Measurements from ENCODE around the gene MYLK. TPM values are rescaled to one million over a fixed set of nuclear protein-coding genes. Genes with fewer than 3 reads are reported as not detected.
"Not testable (repeated sequence)": the region's sequence is repeated elsewhere in the genome, so short reads cannot be mapped to it uniquely, and the experiment has no call there.

MYLK gene
- total RNA-seq, 1 experiment from 2014 or later, result 23.0 TPM

- H3K4me3 Mint-ChIP-seq (ENCODE audit: unreplicated experiment); POLR2A ChIA-PET; BruUV-seq (replicated peaks); H3K4me1 Mint-ChIP-seq (ENCODE audit: low read depth, unreplicated experiment); H3K4me3 ChIP-seq (ENCODE audit: low read depth, low read length); H3K9me3 ChIP-seq; H3K4me1 ChIP-seq; H3K9me3 Mint-ChIP-seq (ENCODE audit: unreplicated experiment); H3K27me3 ChIP-seq (replicated peaks; ENCODE audit: control insufficient read depth, insufficient read depth, low read length); H3K27ac Mint-ChIP-seq (ENCODE audit: unreplicated experiment); H3K36me3 ChIP-seq (ENCODE audit: control insufficient read depth, insufficient read depth, low read length); H3K27me3 Mint-ChIP-seq (ENCODE audit: insufficient read depth, unreplicated experiment); H3K36me3 Mint-ChIP-seq (ENCODE audit: insufficient read depth, unreplicated experiment): not testable (repeated sequence)
- intact Hi-C loops (cut with micrococcal nuclease; ENCODE audit: unreplicated experiment), result loop anchor here (1.0 kb wide), 1 partner anchor 50 kb away; no protein-coding TSS in a partner anchor
- DNase-seq, result peak; percentile 80
- TF ChIP-seq, protein P1, sequence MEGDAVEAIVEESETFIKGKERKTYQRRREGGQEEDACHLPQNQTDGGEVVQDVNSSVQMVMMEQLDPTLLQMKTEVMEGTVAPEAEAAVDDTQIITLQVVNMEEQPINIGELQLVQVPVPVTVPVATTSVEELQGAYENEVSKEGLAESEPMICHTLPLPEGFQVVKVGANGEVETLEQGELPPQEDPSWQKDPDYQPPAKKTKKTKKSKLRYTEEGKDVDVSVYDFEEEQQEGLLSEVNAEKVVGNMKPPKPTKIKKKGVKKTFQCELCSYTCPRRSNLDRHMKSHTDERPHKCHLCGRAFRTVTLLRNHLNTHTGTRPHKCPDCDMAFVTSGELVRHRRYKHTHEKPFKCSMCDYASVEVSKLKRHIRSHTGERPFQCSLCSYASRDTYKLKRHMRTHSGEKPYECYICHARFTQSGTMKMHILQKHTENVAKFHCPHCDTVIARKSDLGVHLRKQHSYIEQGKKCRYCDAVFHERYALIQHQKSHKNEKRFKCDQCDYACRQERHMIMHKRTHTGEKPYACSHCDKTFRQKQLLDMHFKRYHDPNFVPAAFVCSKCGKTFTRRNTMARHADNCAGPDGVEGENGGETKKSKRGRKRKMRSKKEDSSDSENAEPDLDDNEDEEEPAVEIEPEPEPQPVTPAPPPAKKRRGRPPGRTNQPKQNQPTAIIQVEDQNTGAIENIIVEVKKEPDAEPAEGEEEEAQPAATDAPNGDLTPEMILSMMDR (IDR thresholded peaks at IDR 0.05; ENCODE audit: insufficient read depth in 1 of 2, low read depth in 1 of 2, low read length in 1 of 2, severe bottlenecking in 1 of 2, unreplicated experiment in 1 of 2), result peak; percentile 37 to 70
- CTCF ChIA-PET, result interaction anchor here (0.9 to 2.6 kb wide), 5 partner anchors 9 to 259 kb away, joined by 3 to 39 read pairs (median 5); partner anchors contain the start of gene CCDC14
These were observed 182.1 kb downstream of the MYLK start for GRCh38 chr3:123702057-123702456.

GRCh38 chr3:123700791-123701722 lies 183.1 kb downstream of the MYLK start:
- Mint-ChIP-seq H3K27ac (ENCODE audit: unreplicated experiment) (no peak overlapping the region), H3K9me3 (ENCODE audit: unreplicated experiment) (no peaks in the 10 kb centered on the region), H3K36me3 (ENCODE audit: insufficient read depth, unreplicated experiment) (no peaks in the 10 kb centered on the region), H3K27me3 (ENCODE audit: insufficient read depth, unreplicated experiment) (no peaks in the 10 kb centered on the region), H3K4me1 (ENCODE audit: low read depth, unreplicated experiment) (peaks cover 14% of the 10 kb centered on the region), H3K4me3 (ENCODE audit: unreplicated experiment) (no peak overlapping the region)
- CTCF ChIA-PET, result interaction anchor here (1.1 to 2.6 kb wide), 2 partner anchors 8 to 48 kb away, joined by 4 to 39 read pairs; no protein-coding TSS in a partner anchor
- Histone ChIP-seq H3K27me3 (replicated peaks; ENCODE audit: control insufficient read depth, insufficient read depth, low read length) (no peaks in the 10 kb centered on the region), H3K4me1 (peaks cover 11% of the 10 kb centered on the region), H3K36me3 (ENCODE audit: control insufficient read depth, insufficient read depth, low read length) (no peaks in the 10 kb centered on the region; the same call in 1 of the 2 replicates), H3K9me3 (no peaks in the 10 kb centered on the region), H3K4me3 (ENCODE audit: low read depth, low read length) (no peak overlapping the region)
- POLR2A ChIA-PET, result no interaction called here
- no peak for DNase-seq
- BruUV-seq (replicated peaks), result no TSS peak
- intact Hi-C loops (cut with micrococcal nuclease; ENCODE audit: unreplicated experiment), result no loop called here
- TF ChIP-seq, protein P1 (IDR thresholded peaks at IDR 0.05; ENCODE audit: insufficient read depth in 1 of 2, low read depth in 1 of 2, low read length in 1 of 2, severe bottlenecking in 1 of 2, unreplicated experiment in 1 of 2), result no peak

DNA sequence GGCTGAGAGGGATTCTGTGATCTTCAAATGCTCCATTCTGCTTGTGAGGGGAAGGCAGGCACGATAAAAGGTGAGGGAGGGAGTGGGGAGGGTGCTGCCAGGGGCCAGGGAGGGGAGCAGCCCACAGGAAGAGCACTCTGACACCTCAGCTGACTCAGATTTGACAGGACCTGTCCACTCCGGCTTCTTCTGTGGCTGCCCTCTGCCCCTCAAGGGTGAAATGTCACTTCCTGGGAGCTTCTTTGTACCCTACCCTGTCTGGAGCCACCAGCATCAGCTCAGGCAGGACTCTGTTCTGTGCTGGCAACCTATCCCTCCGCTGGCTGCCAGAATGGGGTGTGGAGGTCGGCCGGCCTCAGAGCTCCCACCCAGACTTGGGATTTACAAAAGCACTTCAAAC lies 185.3 kb downstream of the MYLK start:
- no peak for DNase-seq
- H3K36me3 ChIP-seq (ENCODE audit: control insufficient read depth, insufficient read depth, low read length), result no peaks in the 10 kb centered on the region; the same call in 1 of the 2 replicates
- intact Hi-C loops (cut with micrococcal nuclease; ENCODE audit: unreplicated experiment), result no loop called here
- Mint-ChIP-seq H3K27me3 (ENCODE audit: insufficient read depth, unreplicated experiment) (no peaks in the 10 kb centered on the region), H3K4me3 (ENCODE audit: unreplicated experiment) (no peak overlapping the region), H3K36me3 (ENCODE audit: insufficient read depth, unreplicated experiment) (no peaks in the 10 kb centered on the region), H3K9me3 (ENCODE audit: unreplicated experiment) (no peaks in the 10 kb centered on the region), H3K4me1 (ENCODE audit: low read depth, unreplicated experiment) (peaks cover 20% of the 10 kb centered on the region), H3K27ac (ENCODE audit: unreplicated experiment) (no peak overlapping the region)
- H3K4me1 ChIP-seq, result peaks cover 15% of the 10 kb centered on the region
- no peak overlapping the region for H3K4me3 ChIP-seq (ENCODE audit: low read depth, low read length)
- no TSS peak for BruUV-seq (replicated peaks)
- H3K27me3 ChIP-seq (replicated peaks; ENCODE audit: control insufficient read depth, insufficient read depth, low read length), result no peaks in the 10 kb centered on the region
- TF ChIP-seq, protein P1 (IDR thresholded peaks at IDR 0.05; ENCODE audit: insufficient read depth in 1 of 2, low read depth in 1 of 2, low read length in 1 of 2, severe bottlenecking in 1 of 2, unreplicated experiment in 1 of 2), result no peak
- ChIA-PET CTCF (interaction anchor here (0.7 to 1.4 kb wide), 3 partner anchors 25 to 47 kb away, joined by 3 to 7 read pairs (median 6); no protein-coding TSS in a partner anchor), POLR2A (no interaction called here)
- H3K9me3 ChIP-seq, result no peaks in the 10 kb centered on the region

Data from Caco-2 (cell line).